Measurements from ENCODE around the gene C10orf62. TPM values are rescaled to one million over a fixed set of nuclear protein-coding genes. Genes with fewer than 3 reads are reported as not detected.
A peak's percentile ranks its signal among the peaks of the same experiment; 100 is the strongest.

Gene C10orf62
- total and polyA plus RNA-seq, 8 donors = 0.12 to 1.9 (median 0.61) TPM

GRCh38 chr10:97596101-97597082 lies 6.9 kb downstream of the C10orf62 start:
- 47 to 53% methylated on average over 10 of the region's 10 CpGs for WGBS, 2 donors
- peak; percentile 79 to 89 (median 84) for ATAC-seq
- Histone ChIP-seq H3K27ac (peak overlapping the region in 2 of 4 donors; percentile 63 to 69), H3K27me3 (no peaks in the 10 kb centered on the region), H3K36me3 (no peaks in the 10 kb centered on the region), H3K4me3 (no peak overlapping the region), H3K9me3 (no peaks in the 10 kb centered on the region), H3K4me1 (peaks cover 0 to 3% (median 0%) of the 10 kb centered on the region in 3 donors)
- FAIRE-seq = no peak
- DNase-seq = peak in 1 of 6 donors; percentile 43
- TF ChIP-seq CTCF (IDR thresholded peaks at IDR 0.05) = no peak
- intact Hi-C loops (cut with DNase I) = no loop called here

GRCh38 chr10:97597778-97598177 lies 8.3 kb downstream of the C10orf62 start:
- peak overlapping the region in 1 of 4 donors; percentile 69 for H3K27ac ChIP-seq
- FAIRE-seq = no peak
- H3K27me3 ChIP-seq = no peaks in the 10 kb centered on the region
- no peak for TF ChIP-seq CTCF (IDR thresholded peaks at IDR 0.05)
- H3K4me1 ChIP-seq = peaks cover 0 to 3% (median 0%) of the 10 kb centered on the region in 3 donors
- no peaks in the 10 kb centered on the region for H3K36me3 ChIP-seq
- H3K4me3 ChIP-seq = no peak overlapping the region
- no peak for ATAC-seq
- intact Hi-C loops (cut with DNase I) = no loop called here
- no peak for DNase-seq
- no peaks in the 10 kb centered on the region for H3K9me3 ChIP-seq
- 91 to 92% methylated on average over 2 of the region's 2 CpGs for WGBS, 2 donors

GRCh38 chr10:97598407-97599271 lies 9.1 kb downstream of the C10orf62 start:
- TF ChIP-seq CTCF (IDR thresholded peaks at IDR 0.05) = no peak
- H3K9me3 ChIP-seq = no peaks in the 10 kb centered on the region
- H3K36me3 ChIP-seq = no peaks in the 10 kb centered on the region
- intact Hi-C loops (cut with DNase I) = no loop called here
- H3K4me3 ChIP-seq = no peak overlapping the region
- DNase-seq (no peak), FAIRE-seq (no peak), ATAC-seq (no peak)
- no peaks in the 10 kb centered on the region for H3K27me3 ChIP-seq
- H3K27ac ChIP-seq = no peak overlapping the region
- WGBS, 2 donors = 92 to 93% methylated on average over 19 of the region's 19 CpGs
- H3K4me1 ChIP-seq = peaks cover 0 to 3% (median 0%) of the 10 kb centered on the region in 3 donors

GRCh38 chr10:97599272-97599619 lies 9.7 kb downstream of the C10orf62 start:
- Histone ChIP-seq H3K36me3 (no peaks in the 10 kb centered on the region), H3K4me3 (no peak overlapping the region), H3K9me3 (no peaks in the 10 kb centered on the region), H3K4me1 (peaks cover 0 to 3% (median 0%) of the 10 kb centered on the region in 3 donors), H3K27me3 (no peaks in the 10 kb centered on the region), H3K27ac (no peak overlapping the region)
- TF ChIP-seq CTCF (IDR thresholded peaks at IDR 0.05) = no peak
- WGBS, 2 donors = 78 to 88% methylated on average over 6 of the region's 6 CpGs
- DNase-seq = no peak
- no peak for ATAC-seq
- FAIRE-seq = no peak
- intact Hi-C loops (cut with DNase I) = no loop called here

All from pancreas (tissue), 10 donors.